Measurements from ENCODE around the gene GATAD2B.

GATAD2B gene

GRCh38 chr1:153944005-153944826 lies 21.4 kb upstream of the GATAD2B start:
- peak overlapping the region; percentile 96 for H3K27ac ChIP-seq (replicated peaks)
- peak overlapping the region; percentile 68 for H3K4me3 ChIP-seq (replicated peaks; ENCODE audit: insufficient read depth, low read length)

GRCh38 chr1:153942766-153943549 lies 20.2 kb upstream of the GATAD2B start:
- TF ChIP-seq POLR2AphosphoS5 (IDR thresholded peaks at IDR 0.05; ENCODE audit: low read depth) (no peak), GABPA (IDR thresholded peaks at IDR 0.05; ENCODE audit: low read depth) (no peak), SPI1 (IDR thresholded peaks at IDR 0.05; ENCODE audit: borderline replicate concordance, low read depth) (no peak)
- TF ChIP-seq, protein P1, sequence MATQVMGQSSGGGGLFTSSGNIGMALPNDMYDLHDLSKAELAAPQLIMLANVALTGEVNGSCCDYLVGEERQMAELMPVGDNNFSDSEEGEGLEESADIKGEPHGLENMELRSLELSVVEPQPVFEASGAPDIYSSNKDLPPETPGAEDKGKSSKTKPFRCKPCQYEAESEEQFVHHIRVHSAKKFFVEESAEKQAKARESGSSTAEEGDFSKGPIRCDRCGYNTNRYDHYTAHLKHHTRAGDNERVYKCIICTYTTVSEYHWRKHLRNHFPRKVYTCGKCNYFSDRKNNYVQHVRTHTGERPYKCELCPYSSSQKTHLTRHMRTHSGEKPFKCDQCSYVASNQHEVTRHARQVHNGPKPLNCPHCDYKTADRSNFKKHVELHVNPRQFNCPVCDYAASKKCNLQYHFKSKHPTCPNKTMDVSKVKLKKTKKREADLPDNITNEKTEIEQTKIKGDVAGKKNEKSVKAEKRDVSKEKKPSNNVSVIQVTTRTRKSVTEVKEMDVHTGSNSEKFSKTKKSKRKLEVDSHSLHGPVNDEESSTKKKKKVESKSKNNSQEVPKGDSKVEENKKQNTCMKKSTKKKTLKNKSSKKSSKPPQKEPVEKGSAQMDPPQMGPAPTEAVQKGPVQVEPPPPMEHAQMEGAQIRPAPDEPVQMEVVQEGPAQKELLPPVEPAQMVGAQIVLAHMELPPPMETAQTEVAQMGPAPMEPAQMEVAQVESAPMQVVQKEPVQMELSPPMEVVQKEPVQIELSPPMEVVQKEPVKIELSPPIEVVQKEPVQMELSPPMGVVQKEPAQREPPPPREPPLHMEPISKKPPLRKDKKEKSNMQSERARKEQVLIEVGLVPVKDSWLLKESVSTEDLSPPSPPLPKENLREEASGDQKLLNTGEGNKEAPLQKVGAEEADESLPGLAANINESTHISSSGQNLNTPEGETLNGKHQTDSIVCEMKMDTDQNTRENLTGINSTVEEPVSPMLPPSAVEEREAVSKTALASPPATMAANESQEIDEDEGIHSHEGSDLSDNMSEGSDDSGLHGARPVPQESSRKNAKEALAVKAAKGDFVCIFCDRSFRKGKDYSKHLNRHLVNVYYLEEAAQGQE (IDR thresholded peaks at IDR 0.05; ENCODE audit: insufficient replicate concordance, low read depth): no peak
- TF ChIP-seq, protein P2, sequence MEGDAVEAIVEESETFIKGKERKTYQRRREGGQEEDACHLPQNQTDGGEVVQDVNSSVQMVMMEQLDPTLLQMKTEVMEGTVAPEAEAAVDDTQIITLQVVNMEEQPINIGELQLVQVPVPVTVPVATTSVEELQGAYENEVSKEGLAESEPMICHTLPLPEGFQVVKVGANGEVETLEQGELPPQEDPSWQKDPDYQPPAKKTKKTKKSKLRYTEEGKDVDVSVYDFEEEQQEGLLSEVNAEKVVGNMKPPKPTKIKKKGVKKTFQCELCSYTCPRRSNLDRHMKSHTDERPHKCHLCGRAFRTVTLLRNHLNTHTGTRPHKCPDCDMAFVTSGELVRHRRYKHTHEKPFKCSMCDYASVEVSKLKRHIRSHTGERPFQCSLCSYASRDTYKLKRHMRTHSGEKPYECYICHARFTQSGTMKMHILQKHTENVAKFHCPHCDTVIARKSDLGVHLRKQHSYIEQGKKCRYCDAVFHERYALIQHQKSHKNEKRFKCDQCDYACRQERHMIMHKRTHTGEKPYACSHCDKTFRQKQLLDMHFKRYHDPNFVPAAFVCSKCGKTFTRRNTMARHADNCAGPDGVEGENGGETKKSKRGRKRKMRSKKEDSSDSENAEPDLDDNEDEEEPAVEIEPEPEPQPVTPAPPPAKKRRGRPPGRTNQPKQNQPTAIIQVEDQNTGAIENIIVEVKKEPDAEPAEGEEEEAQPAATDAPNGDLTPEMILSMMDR (IDR thresholded peaks at IDR 0.05; ENCODE audit: insufficient read depth, low read length): no peak

More at GRCh38 chr1:153944005-153944826, 21.4 kb upstream of the GATAD2B start:
- peak in 1 of 2 experiments; percentile 56 for DNase-seq (ENCODE audit: low read depth in 1 of 2, low spot score in 1 of 2)
- H3K27me3 ChIP-seq (ENCODE audit: insufficient read depth, poor library complexity, severe bottlenecking): no peaks in the 10 kb centered on the region
- TF ChIP-seq SPI1 (IDR thresholded peaks at IDR 0.05; ENCODE audit: borderline replicate concordance, low read depth): no peak
- TF ChIP-seq GABPA (IDR thresholded peaks at IDR 0.05; ENCODE audit: low read depth): no peak
- TF ChIP-seq, protein P1 (IDR thresholded peaks at IDR 0.05; ENCODE audit: insufficient replicate concordance, low read depth): no peak
- TF ChIP-seq, protein P2 (IDR thresholded peaks at IDR 0.05; ENCODE audit: insufficient read depth, low read length): no peak
- TF ChIP-seq POLR2AphosphoS5 (IDR thresholded peaks at IDR 0.05; ENCODE audit: low read depth): no peak

DNA sequence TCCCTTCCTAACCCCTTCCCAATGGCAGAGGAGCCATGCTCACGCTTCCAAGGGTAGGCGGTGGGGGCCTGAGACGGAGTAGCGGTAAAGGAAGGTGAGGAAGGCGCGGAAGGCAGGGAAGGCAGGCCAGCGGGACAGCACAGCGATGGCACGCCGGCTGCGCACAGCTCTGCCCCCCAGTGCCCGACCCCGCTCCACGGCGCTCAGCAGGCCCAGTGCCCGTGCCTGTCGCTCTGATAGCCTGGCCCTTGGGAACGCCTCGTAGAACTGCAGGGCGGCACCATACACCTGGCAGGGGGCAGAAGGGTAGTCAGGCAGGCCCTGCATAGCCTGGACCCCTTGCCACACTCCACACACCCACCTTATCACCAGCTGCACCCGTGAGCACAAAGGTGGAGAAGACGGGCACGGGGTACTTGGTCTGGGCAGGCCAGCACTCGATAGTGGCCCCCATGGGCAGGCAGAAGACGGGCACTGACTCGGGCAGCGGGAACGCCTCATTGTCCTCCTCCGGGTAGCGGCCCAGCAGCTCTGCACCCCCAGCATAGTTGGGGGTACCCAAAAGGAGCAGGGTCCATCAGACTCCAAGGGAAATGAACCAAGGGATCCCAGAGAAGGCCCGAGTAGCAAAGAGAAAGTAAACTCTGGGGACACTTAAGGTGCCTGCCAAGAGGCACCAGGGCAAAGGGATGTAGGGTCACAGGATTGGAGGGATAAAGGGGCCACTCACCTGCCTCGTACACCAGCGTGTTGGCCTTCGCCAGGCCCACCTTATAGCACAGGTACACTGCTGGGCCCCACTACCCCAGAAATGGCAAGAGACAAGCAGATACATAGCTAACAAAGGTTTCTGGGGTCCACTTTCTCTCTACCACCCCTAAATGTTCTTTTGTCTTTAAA lies 19.3 kb upstream of the GATAD2B start:
- Histone ChIP-seq H3K27ac (replicated peaks) (no peak overlapping the region), H3K27me3 (ENCODE audit: insufficient read depth, poor library complexity, severe bottlenecking) (no peaks in the 10 kb centered on the region), H3K4me3 (replicated peaks; ENCODE audit: insufficient read depth, low read length) (no peak overlapping the region)
- TF ChIP-seq, protein P1 (IDR thresholded peaks at IDR 0.05; ENCODE audit: insufficient replicate concordance, low read depth): no peak
- TF ChIP-seq POLR2AphosphoS5 (IDR thresholded peaks at IDR 0.05; ENCODE audit: low read depth) (no peak), SPI1 (IDR thresholded peaks at IDR 0.05; ENCODE audit: borderline replicate concordance, low read depth) (no peak), GABPA (IDR thresholded peaks at IDR 0.05; ENCODE audit: low read depth) (no peak)
- TF ChIP-seq, protein P2 (IDR thresholded peaks at IDR 0.05; ENCODE audit: insufficient read depth, low read length): no peak
- DNase-seq (ENCODE audit: low read depth in 1 of 2, low spot score in 1 of 2): no peak

More at GRCh38 chr1:153942766-153943549, 20.2 kb upstream of the GATAD2B start:
- Histone ChIP-seq H3K4me3 (replicated peaks; ENCODE audit: insufficient read depth, low read length) (no peak overlapping the region), H3K27ac (replicated peaks) (no peak overlapping the region), H3K27me3 (ENCODE audit: insufficient read depth, poor library complexity, severe bottlenecking) (no peaks in the 10 kb centered on the region)
- no peak for DNase-seq (ENCODE audit: low read depth in 1 of 2, low spot score in 1 of 2)
